Right atrium auricular region (tissue), 2 donors: Measurements from ENCODE around the gene TIGD1. TPM values are rescaled to one million over a fixed set of nuclear protein-coding genes. Genes with fewer than 3 reads are reported as not detected.
A peak's percentile ranks its signal among the peaks of the same experiment; 100 is the strongest.

ENCODE experiments used
- DNase-seq: peaks from one replicate; pipeline ENCODE4 v3.0.0-alpha.2; 2019; ENCODE audit warnings: low spot score
- H3K27ac ChIP-seq, 2 donors: fragments of 200-600 bp; sonication (generic); 1 replicate in 1 of 2; 2 replicates in 1 of 2; pipeline ENCODE4 v1.5.1; 2016 to 2019
- H3K27me3 ChIP-seq, 2 donors: fragments of 200-600 bp; sonication (generic); one replicate each; pipeline versions ENCODE4 v1.5.1 to v1.6.0; 2017 to 2019
- H3K36me3 ChIP-seq: fragments of 200-600 bp; sonication (generic); one replicate; pipeline ENCODE4 v1.5.1; 2016
- H3K4me1 ChIP-seq, 2 donors: fragments of 200-600 bp; sonication (generic); one replicate each; pipeline versions ENCODE4 v1.5.1 to v1.6.0; 2017 to 2019
- H3K4me3 ChIP-seq, 2 donors: fragments of 200-600 bp; sonication (generic); 1 replicate in 1 of 2; 2 replicates in 1 of 2; pipeline ENCODE4 v1.5.1; 2017 to 2019; ENCODE audit warnings: mild to moderate bottlenecking in 1 of 2, moderate library complexity in 1 of 2
- H3K9me3 ChIP-seq, 2 donors: fragments of 200-600 bp; sonication (generic); one replicate each; pipeline ENCODE4 v1.5.1; 2019
- total RNA-seq, 2 donors: library from RNA; depleted of rRNA; stranded (reverse); fragments of >200 nt; gene quantifications; one replicate each; pipeline ENCODE4 v1.1.0, GENCODE V29; 2016
- TF ChIP-seq, protein P1 (sequence below), 2 donors: fragments of 200-600 bp; sonication (generic); IDR thresholded peaks; one replicate each; pipeline ENCODE4 v1.5.1; 2019; ENCODE audit warnings: antibody characterized with exemption in 2 of 2

Gene TIGD1
- total RNA-seq, 2 donors from 2014 or later = 1.7 to 2.0 TPM

DNA sequence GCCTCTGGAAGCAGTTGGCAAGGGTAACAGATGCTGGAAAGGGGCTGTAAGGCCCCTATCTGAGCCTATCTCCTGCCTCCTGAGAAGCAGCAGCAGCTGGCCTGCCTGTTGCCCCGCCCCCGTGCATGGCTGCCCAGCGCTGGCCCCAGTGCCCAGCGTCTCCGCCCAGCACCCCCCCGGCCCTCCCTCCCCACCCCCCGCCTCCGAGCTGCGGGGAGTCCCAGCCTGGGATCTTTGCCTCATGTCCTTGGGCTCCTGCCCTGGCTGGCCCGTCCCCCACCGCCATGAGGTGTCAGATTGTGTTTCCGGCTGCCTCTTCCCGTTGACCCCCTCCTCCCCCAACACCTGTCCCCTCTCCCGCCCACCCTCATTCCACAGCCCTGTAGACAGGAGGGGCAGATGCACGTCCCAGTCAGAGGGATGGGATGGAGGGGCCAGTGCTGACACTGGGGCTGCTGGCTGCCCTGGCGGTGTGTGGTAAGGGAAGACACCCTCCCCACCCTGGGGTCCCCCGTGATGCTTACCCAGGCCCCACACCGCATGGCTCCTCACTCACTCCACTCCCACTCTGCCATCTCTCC, 24.5 kb downstream of the TIGD1 start, which contains the start of gene CHRND:
TSS of gene CHRND (plus strand) at position 370 of the 581 bp plus-strand sequence. CDS start at position 426, 56 bp downstream.
- Histone ChIP-seq H3K4me1 (peaks cover 0 to 47% of the 10 kb centered on the region in 2 donors), H3K36me3 (no peaks in the 10 kb centered on the region), H3K27me3 (peaks cover 0 to 20% of the 10 kb centered on the region in 2 donors), H3K27ac (peak within 1 kb of the TSS; percentile 26 to 29), H3K9me3 (no peaks in the 10 kb centered on the region), H3K4me3 (peak within 1 kb of the TSS in 1 of 2 donors; percentile 6)
- TF ChIP-seq, protein P1, sequence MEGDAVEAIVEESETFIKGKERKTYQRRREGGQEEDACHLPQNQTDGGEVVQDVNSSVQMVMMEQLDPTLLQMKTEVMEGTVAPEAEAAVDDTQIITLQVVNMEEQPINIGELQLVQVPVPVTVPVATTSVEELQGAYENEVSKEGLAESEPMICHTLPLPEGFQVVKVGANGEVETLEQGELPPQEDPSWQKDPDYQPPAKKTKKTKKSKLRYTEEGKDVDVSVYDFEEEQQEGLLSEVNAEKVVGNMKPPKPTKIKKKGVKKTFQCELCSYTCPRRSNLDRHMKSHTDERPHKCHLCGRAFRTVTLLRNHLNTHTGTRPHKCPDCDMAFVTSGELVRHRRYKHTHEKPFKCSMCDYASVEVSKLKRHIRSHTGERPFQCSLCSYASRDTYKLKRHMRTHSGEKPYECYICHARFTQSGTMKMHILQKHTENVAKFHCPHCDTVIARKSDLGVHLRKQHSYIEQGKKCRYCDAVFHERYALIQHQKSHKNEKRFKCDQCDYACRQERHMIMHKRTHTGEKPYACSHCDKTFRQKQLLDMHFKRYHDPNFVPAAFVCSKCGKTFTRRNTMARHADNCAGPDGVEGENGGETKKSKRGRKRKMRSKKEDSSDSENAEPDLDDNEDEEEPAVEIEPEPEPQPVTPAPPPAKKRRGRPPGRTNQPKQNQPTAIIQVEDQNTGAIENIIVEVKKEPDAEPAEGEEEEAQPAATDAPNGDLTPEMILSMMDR (IDR thresholded peaks at IDR 0.05) = no peak
- DNase-seq = no peak

DNA sequence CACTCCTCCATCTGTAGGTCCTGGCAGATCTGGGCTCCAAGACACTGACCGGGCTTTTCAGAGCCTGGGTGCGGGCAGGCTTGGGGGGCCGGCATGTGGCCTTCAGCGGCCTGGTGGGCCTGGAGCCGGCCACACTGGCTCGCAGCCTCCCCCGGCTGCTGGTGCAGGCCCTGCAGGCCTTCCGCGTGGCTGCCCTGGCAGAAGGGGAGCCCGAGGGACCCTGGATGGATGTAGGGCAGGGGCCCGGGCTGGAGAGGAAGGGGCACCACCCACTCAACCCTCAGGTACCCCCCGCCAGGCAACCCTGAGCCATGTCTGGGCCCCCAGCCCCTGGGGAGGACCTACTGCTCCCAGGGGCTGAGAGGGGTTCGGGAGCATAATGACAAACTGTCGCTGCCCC, 25.2 kb downstream of the TIGD1 start:
- DNase-seq = no peak
- H3K4me1 ChIP-seq = peaks cover 0 to 47% of the 10 kb centered on the region in 2 donors
- H3K27me3 ChIP-seq = peaks cover 0 to 20% of the 10 kb centered on the region in 2 donors
- no peak overlapping the region for H3K27ac ChIP-seq
- H3K4me3 ChIP-seq = no peak overlapping the region
- TF ChIP-seq, protein P1 (IDR thresholded peaks at IDR 0.05) = no peak
- no peaks in the 10 kb centered on the region for H3K36me3 ChIP-seq
- H3K9me3 ChIP-seq = no peaks in the 10 kb centered on the region

DNA sequence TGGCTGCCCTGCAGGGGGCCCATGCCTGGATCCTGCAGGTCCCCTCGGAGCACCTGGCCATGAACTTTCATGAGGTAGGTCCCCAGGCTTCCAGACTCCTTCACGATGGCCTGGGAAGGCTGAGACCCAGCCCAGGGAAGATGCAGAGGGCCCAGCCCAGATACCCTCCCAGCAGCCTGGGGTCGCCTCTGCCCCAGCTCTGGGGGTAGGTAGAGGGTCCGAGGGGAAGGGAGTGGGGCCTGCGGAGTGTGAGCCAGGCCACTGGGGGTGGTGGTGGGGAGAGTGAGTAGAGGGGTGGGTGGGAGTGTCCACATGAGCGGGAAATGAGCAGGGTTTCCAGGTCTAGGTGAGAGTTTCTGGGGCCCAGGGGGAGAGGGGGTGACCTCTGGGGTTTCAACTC, 25.6 kb downstream of the TIGD1 start:
- no peaks in the 10 kb centered on the region for H3K9me3 ChIP-seq
- no peaks in the 10 kb centered on the region for H3K36me3 ChIP-seq
- H3K27me3 ChIP-seq = peaks cover 0 to 20% of the 10 kb centered on the region in 2 donors
- no peak overlapping the region for H3K27ac ChIP-seq
- peaks cover 0 to 47% of the 10 kb centered on the region in 2 donors for H3K4me1 ChIP-seq
- H3K4me3 ChIP-seq = no peak overlapping the region
- TF ChIP-seq, protein P1 (IDR thresholded peaks at IDR 0.05) = no peak
- no peak for DNase-seq

DNA sequence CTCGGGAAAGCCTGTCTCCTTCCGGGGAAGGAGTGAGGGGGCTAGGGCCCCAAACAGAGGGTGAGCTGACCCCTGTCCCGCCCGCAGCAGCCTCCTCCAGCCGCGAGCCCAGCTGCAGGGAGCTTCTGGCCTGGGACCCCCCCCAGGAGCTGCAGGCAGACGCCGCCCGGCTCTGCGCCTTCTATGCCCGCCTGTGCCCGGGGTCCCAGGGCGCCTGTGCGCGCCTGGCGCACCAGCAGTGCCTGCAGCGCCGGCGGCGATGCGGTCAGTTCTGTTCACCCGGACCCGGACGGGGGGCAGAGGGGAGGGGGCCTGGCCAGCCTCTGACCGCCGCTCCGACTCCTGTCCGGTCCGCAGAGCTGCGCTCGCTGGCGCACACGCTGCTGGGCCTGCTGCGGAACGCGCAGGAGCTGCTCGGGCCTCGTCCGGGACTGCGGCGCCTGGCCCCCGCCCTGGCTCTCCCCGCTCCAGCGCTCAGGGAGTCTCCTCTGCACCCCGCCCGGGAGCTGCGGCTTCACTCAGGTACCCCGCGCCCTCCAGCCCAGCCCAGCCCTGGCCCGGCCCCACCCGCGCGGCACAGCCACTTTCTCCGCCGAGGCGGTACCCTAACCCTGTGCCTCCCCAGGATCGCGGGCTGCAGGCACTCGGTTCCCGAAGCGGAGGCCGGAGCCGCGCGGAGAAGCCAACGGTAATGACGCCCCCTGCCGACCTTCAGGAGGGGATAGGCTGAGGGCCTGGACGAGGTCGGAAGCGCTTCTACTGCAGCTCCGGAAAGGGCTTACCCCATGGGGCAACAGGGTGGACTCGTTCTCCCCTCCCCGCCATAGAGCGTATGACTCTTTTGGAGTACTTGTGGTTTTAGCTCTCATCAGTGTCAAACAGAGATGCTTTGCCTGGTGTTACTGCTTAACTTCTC, 26.4 kb downstream of the TIGD1 start:
- H3K27ac ChIP-seq = no peak overlapping the region
- peak overlapping the region; percentile 15 to 44 for H3K4me3 ChIP-seq
- H3K36me3 ChIP-seq = no peaks in the 10 kb centered on the region
- peaks cover 0 to 20% of the 10 kb centered on the region in 2 donors for H3K27me3 ChIP-seq
- peaks cover 0 to 47% of the 10 kb centered on the region in 2 donors for H3K4me1 ChIP-seq
- no peak for DNase-seq
- H3K9me3 ChIP-seq = no peaks in the 10 kb centered on the region
- TF ChIP-seq, protein P1 (IDR thresholded peaks at IDR 0.05) = peak in 1 of 2 donors; percentile 31

DNA sequence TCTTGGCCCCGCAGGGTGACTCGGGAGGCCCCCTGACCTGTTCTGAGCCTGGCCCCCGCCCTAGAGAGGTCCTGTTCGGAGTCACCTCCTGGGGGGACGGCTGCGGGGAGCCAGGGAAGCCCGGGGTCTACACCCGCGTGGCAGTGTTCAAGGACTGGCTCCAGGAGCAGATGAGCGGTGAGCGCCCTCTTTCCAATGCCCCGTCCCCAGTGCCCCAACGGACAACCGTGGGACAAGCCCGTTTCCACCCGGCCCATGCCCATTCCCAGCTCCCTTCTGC, 27.0 kb downstream of the TIGD1 start:
- TF ChIP-seq, protein P1 (IDR thresholded peaks at IDR 0.05) = no peak
- H3K9me3 ChIP-seq = no peaks in the 10 kb centered on the region
- no peak for DNase-seq
- H3K27ac ChIP-seq = no peak overlapping the region
- H3K27me3 ChIP-seq = peaks cover 0 to 20% of the 10 kb centered on the region in 2 donors
- peaks cover 0 to 47% of the 10 kb centered on the region in 2 donors for H3K4me1 ChIP-seq
- no peaks in the 10 kb centered on the region for H3K36me3 ChIP-seq
- peak overlapping the region; percentile 15 to 44 for H3K4me3 ChIP-seq
